NCI-H1105 (cell line): Measurements from ENCODE around the gene PLD2.
"Not testable (repeated sequence)": the region's sequence is repeated elsewhere in the genome, so short reads cannot be mapped to it uniquely, and the experiment has no call there.

Experiments
- DNase-seq: peaks from one replicate; lab custom pipeline; 2025; lab: John Stamatoyannopoulos, UW

Gene PLD2

GRCh38 chr17:4836221-4836620 is 29.3 kb downstream of the PLD2 start:
- no peak for DNase-seq

GRCh38 chr17:4837471-4838308 is 30.7 kb downstream of the PLD2 start:
- DNase-seq, result no peak

- DNase-seq, result no peak
These were observed 31.4 kb downstream of the PLD2 start for GRCh38 chr17:4838309-4838785.

GRCh38 chr17:4839221-4839620 is 32.3 kb downstream of the PLD2 start:
- DNase-seq, result no peak

GRCh38 chr17:4839965-4840892 is 33.3 kb downstream of the PLD2 start:
- DNase-seq, result no peak

GRCh38 chr17:4840893-4841242 is 33.9 kb downstream of the PLD2 start:
- DNase-seq, result no peak

GRCh38 chr17:4842376-4842775 is 35.4 kb downstream of the PLD2 start:
- DNase-seq, result no peak

- no peak for DNase-seq
These were observed 36.5 kb downstream of the PLD2 start for GRCh38 chr17:4843321-4844000.

DNA sequence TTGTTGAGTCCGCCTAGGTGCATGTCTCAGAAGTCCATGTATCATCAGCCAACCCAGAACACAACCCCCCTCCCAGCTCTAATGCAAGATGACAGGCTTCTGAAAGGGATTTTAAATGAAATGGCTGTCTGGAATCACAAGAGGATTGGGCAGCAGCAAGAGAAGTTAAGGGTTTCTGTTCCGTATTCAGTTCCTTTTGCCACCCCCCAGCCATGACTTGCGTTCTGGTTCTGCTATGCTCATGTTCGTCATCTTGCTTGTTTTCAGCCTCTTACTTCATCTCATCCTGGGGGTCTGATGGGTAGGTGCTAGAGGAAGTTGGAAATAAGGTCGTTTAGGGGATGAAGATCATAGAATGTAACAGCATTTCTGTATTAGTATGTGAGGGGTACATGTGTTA is 38.2 kb downstream of the PLD2 start:
- DNase-seq, result no peak

GRCh38 chr17:4846635-4847390 is 39.9 kb downstream of the PLD2 start:
- no peak for DNase-seq

DNA sequence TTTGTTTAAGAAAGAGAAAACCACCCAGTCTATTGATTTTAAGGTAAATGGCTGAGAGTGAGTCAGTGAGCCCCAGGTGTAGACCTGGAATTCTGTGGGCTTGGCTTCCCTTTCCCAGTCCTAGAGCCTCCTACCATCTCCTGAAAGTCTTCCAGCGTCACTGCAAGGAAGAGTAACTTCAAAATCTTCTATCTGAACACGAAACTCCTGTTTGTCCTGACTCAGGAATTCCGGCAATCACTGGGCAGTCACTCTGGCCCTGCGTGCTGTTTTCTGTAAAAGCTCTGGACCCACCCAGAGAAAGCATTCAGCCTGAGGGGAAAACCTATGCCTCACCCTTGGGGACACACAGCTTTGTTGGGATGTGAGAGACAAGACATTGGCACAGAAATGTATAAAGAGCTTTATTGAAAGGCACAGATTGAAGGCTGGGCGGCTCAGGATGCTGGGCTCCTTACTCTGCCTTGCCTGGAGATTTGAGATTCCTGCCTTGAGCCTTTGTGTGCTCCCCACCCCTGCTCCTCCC is 42.1 kb downstream of the PLD2 start:
- DNase-seq, result no peak

DNA sequence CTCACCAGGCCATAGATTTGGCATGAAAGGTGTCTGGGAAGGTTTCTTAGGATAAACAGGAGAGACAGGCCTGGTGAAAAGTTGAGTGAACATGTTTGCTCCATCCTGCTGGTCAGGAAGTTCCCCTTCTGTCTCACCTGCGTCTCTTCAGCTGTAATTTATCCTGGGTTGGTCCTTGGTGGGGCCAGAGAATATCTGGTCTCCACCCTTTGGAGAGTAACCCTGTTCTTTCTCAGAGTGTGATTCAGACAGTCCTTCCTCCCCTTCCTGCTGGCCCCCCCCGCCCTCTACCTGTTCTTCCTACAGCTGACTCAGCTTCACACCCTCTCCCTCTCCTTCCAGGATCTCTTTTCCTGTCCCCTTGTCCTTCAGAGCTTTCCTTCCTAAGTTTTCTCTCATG is 43.3 kb downstream of the PLD2 start:
- no peak for DNase-seq

GRCh38 chr17:4851084-4851483 is 44.1 kb downstream of the PLD2 start:
- DNase-seq, result no peak

GRCh38 chr17:4852567-4853207 is 45.7 kb downstream of the PLD2 start:
- DNase-seq, result no peak

- no peak for DNase-seq
These were observed 46.3 kb downstream of the PLD2 start for GRCh38 chr17:4853208-4853671.

- DNase-seq, result no peak
These were observed 47.2 kb downstream of the PLD2 start for GRCh38 chr17:4854111-4854681.

DNA sequence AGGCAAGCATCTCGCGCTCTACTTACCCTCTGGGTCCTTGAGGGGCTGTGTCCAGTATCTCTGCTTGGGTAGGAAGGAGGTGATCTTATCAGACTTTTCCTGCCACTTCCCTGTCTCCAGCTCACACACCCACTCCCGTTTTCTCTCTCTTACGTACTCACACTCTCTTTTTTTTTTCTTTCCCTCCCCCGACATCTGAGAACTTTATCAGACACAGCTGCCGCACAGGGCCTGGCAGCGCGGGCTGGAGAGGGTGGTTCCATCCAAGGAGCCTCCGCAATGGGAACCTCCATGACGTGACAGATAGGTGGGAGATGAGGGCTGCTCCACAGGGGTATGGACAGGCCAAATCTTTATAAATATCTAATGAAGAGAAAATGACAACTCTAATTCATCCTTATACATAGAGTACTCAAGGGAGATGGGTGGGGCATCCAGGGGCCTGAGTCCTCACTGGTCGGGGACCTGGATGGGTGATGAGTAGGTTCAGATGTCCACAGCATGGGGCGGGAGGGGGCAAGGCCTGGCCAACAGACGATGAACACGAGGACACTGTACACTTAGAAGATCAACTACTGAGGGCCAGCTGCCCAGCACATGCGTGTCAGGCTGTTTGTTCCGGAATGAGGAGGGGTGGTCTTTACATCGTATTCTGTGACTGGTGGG is 49.5 kb downstream of the PLD2 start:
- no peak for DNase-seq

DNA sequence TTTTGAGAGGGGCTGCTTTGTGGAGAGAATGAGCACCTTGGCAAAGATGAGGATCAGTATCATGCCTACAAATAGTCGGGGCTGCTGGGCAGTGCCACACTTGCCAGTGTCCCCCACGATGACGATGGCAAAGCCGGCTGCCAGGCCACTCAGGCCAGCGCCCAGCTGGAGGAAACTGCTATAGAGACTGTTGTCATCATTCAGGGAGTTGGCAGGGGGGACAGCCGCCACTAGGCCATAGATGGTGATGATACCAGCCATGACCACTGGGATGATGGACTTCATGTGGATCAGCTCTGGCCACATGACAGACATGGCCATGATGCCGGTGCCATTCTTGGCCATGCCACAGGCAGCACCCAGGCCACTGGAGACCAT is 50.0 kb downstream of the PLD2 start:
- no peak for DNase-seq

- not testable (repeated sequence) for DNase-seq
These were observed 50.4 kb downstream of the PLD2 start for GRCh38 chr17:4857347-4857746.
